Peyer's patch (tissue), 4 donors: ENCODE results near the gene TCAP.

Experiments used
- CTCF ChIP-seq, 6 experiments: fragments of 450-650 bp in 4 of 6; fragments of 200-600 bp in 2 of 6; sonication (generic) in 1 of 6; IDR thresholded peaks; one replicate each; pipeline ENCODE4 v1.5.1; 2017 to 2019; ENCODE audit warnings: antibody characterized with exemption in 6 of 6, mild to moderate bottlenecking in 3 of 6, moderate library complexity in 1 of 6
- POLR2A ChIP-seq, 2 donors: fragments of 450-650 bp; IDR thresholded peaks; one replicate each; pipeline ENCODE4 v1.5.1; 2017; ENCODE audit warnings: antibody characterized with exemption in 2 of 2, mild to moderate bottlenecking in 2 of 2, moderate library complexity in 2 of 2

- no peak for TF ChIP-seq CTCF (IDR thresholded peaks at IDR 0.05)
- no peak for TF ChIP-seq POLR2A (IDR thresholded peaks at IDR 0.05)
These were observed 46.7 kb downstream of the TCAP start for GRCh38 chr17:39711851-39712250.
